ENCODE measurements around the gene POLD1. TPM values are rescaled to one million over a fixed set of nuclear protein-coding genes. Genes with fewer than 3 reads are reported as not detected.
A peak's percentile ranks its signal among the peaks of the same experiment; 100 is the strongest.

The POLD1 gene
- total and polyA plus RNA-seq, 2 experiments from 2014 or later = 18.2 to 32.6 TPM

DNA sequence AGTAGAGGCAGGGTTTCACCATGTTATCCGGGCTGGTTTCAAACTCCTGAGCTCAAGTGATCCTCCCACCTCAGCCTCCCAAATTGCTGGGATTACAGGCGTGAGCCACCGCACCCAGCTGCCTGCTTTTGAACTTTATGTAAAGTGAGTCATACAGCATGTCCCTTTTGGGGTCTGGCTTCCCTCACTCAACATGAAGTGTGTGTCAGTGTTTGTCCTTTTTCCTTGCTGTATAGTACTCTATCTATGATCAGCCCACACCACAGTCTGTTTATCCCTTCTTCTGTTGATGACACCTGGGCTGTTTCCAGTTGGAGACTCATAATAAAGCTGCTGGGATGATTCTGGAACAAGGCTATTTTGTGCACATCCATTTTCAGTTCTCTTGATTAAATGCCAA, 36.7 kb downstream of the POLD1 start:
- Histone ChIP-seq H4K20me1 (ENCODE audit: insufficient read depth, poor library complexity, severe bottlenecking) (no peaks in the 10 kb centered on the region), H3K79me2 (no peaks in the 10 kb centered on the region), H3K36me3 (replicated peaks; ENCODE audit: insufficient read depth, low read depth) (no peaks in the 10 kb centered on the region), H3K4me2 (no peak overlapping the region), H3K9me3 (ENCODE audit: low read depth) (no peaks in the 10 kb centered on the region), H3K27ac (no peak overlapping the region), H2AFZ (no peak overlapping the region), H3K4me1 (ENCODE audit: insufficient read depth) (peaks cover 7% of the 10 kb centered on the region), H3K9me2 (replicated peaks; ENCODE audit: insufficient read depth) (no peaks in the 10 kb centered on the region), H3K4me3 (no peak overlapping the region), H3K27me3 (peaks cover 26% of the 10 kb centered on the region)
- TF ChIP-seq, protein P1, sequence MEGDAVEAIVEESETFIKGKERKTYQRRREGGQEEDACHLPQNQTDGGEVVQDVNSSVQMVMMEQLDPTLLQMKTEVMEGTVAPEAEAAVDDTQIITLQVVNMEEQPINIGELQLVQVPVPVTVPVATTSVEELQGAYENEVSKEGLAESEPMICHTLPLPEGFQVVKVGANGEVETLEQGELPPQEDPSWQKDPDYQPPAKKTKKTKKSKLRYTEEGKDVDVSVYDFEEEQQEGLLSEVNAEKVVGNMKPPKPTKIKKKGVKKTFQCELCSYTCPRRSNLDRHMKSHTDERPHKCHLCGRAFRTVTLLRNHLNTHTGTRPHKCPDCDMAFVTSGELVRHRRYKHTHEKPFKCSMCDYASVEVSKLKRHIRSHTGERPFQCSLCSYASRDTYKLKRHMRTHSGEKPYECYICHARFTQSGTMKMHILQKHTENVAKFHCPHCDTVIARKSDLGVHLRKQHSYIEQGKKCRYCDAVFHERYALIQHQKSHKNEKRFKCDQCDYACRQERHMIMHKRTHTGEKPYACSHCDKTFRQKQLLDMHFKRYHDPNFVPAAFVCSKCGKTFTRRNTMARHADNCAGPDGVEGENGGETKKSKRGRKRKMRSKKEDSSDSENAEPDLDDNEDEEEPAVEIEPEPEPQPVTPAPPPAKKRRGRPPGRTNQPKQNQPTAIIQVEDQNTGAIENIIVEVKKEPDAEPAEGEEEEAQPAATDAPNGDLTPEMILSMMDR (IDR thresholded peaks at IDR 0.05; ENCODE audit: poor library complexity) = no peak
- no peak for TF ChIP-seq EZH2phosphoT487 (IDR thresholded peaks at IDR 0.05; ENCODE audit: low read depth, severe bottlenecking, unreplicated experiment)
- no peak for TF ChIP-seq EZH2 (IDR thresholded peaks at IDR 0.05; ENCODE audit: borderline replicate concordance)
- no peak for DNase-seq (ENCODE audit: low spot score)
- WGBS (ENCODE audit: low lambda C conversion rate, missing lambda C conversion rate) = 64% methylated on average over 3 of the region's 3 CpGs

DNA sequence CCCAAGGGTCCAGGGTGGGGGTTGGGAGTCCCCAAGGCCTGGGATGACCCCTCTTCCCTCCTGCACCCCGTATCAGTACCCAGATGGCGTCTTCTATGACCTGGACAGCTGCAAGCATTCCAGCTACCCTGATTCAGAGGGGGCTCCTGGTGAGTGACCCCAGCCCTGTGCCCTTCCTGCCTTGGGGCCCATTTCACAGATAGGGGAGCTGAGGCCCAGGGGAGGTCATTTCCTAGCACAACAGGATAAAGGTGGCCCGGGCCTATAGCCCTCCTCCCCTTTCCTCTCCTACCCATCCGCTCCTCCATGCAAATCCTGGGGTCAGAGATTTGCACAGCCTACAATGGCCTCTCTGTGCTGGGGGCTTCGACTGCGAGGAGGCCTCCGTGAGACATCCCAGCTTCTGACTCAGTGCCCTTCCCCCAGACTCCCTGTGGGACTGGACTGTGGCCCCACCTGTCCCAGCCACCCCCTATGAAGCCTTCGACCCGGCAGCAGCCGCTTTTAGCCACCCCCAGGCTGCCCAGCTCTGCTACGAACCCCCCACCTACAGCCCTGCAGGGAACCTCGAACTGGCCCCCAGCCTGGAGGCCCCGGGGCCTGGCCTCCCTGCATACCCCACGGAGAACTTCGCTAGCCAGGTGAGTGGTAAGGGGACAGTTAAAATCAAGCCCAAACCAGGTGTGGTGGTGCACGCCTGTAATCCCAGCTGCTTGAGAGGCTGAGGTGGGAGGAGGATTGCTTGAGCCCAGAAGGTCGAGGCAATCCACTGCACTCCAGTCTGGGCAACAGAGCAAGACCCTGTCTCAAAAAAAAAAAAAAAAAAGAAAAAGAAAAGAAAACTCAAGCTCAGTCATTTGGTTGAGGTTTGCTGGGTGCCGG, 38.5 kb downstream of the POLD1 start:
- peak overlapping the region; percentile 51 for H3K27ac ChIP-seq

GRCh38 chr19:50423279-50424113, 39.3 kb downstream of the POLD1 start:
- WGBS (ENCODE audit: low lambda C conversion rate, missing lambda C conversion rate) = 83% methylated on average over 22 of the region's 22 CpGs
- no peaks in the 10 kb centered on the region for H3K9me2 ChIP-seq (replicated peaks; ENCODE audit: insufficient read depth)
- DNase-seq (ENCODE audit: low spot score) = peak; percentile 55

More for the DNA sequence above, 38.5 kb downstream of the POLD1 start:
- no peaks in the 10 kb centered on the region for H4K20me1 ChIP-seq (ENCODE audit: insufficient read depth, poor library complexity, severe bottlenecking)
- no peaks in the 10 kb centered on the region for H3K9me2 ChIP-seq (replicated peaks; ENCODE audit: insufficient read depth)
- H3K79me2 ChIP-seq = no peaks in the 10 kb centered on the region
- H3K9me3 ChIP-seq (ENCODE audit: low read depth) = no peaks in the 10 kb centered on the region
- peaks cover 26% of the 10 kb centered on the region for H3K27me3 ChIP-seq
- H3K36me3 ChIP-seq (replicated peaks; ENCODE audit: insufficient read depth, low read depth) = no peaks in the 10 kb centered on the region
- H3K4me2 ChIP-seq = no peak overlapping the region
- WGBS (ENCODE audit: low lambda C conversion rate, missing lambda C conversion rate) = 91% methylated on average over 16 of the region's 18 CpGs
- DNase-seq (ENCODE audit: low spot score) = no peak
- H3K4me3 ChIP-seq = no peak overlapping the region
- H2AFZ ChIP-seq = no peak overlapping the region
- TF ChIP-seq EZH2 (IDR thresholded peaks at IDR 0.05; ENCODE audit: borderline replicate concordance) (no peak), EZH2phosphoT487 (IDR thresholded peaks at IDR 0.05; ENCODE audit: low read depth, severe bottlenecking, unreplicated experiment) (no peak)
- TF ChIP-seq, protein P1 (IDR thresholded peaks at IDR 0.05; ENCODE audit: poor library complexity) = no peak
- H3K4me1 ChIP-seq (ENCODE audit: insufficient read depth) = peaks cover 7% of the 10 kb centered on the region

More at GRCh38 chr19:50423279-50424113, 39.3 kb downstream of the POLD1 start:
- TF ChIP-seq EZH2 (IDR thresholded peaks at IDR 0.05; ENCODE audit: borderline replicate concordance) (no peak), EZH2phosphoT487 (IDR thresholded peaks at IDR 0.05; ENCODE audit: low read depth, severe bottlenecking, unreplicated experiment) (no peak)
- TF ChIP-seq, protein P1 (IDR thresholded peaks at IDR 0.05; ENCODE audit: poor library complexity) = no peak
- peaks cover 20% of the 10 kb centered on the region for H3K27me3 ChIP-seq
- H3K4me3 ChIP-seq = no peak overlapping the region
- no peak overlapping the region for H2AFZ ChIP-seq
- no peaks in the 10 kb centered on the region for H3K79me2 ChIP-seq
- H4K20me1 ChIP-seq (ENCODE audit: insufficient read depth, poor library complexity, severe bottlenecking) = no peaks in the 10 kb centered on the region
- H3K27ac ChIP-seq = peak overlapping the region; percentile 51
- H3K4me1 ChIP-seq (ENCODE audit: insufficient read depth) = peaks cover 3% of the 10 kb centered on the region
- no peak overlapping the region for H3K4me2 ChIP-seq
- H3K9me3 ChIP-seq (ENCODE audit: low read depth) = no peaks in the 10 kb centered on the region
- H3K36me3 ChIP-seq (replicated peaks; ENCODE audit: insufficient read depth, low read depth) = no peaks in the 10 kb centered on the region

Data from hepatocyte (in vitro differentiated cells).